Parathyroid adenoma (tissue), 2 donors: ENCODE results near the gene NR5A1.

Experiments
- H2AFZ ChIP-seq: fragments of 300-600 bp; sonication (generic); one replicate; pipeline ENCODE4 v1.7.0; 2017; ENCODE audit warnings: antibody characterized with exemption, mild to moderate bottlenecking
- H3K27ac ChIP-seq: fragments of 300-600 bp; sonication (generic); one replicate; pipeline ENCODE4 v1.7.0; 2017
- H3K27me3 ChIP-seq: fragments of 300-600 bp; sonication (generic); one replicate; pipeline ENCODE4 v1.7.0; 2017; ENCODE audit warnings: low read length; ENCODE audit not compliant: control insufficient read depth, insufficient read depth
- H3K36me3 ChIP-seq: fragments of 300-600 bp; sonication (generic); one replicate; pipeline ENCODE4 v1.7.0; 2017; ENCODE audit warnings: low read length; ENCODE audit not compliant: control insufficient read depth, insufficient read depth
- H3K4me1 ChIP-seq: fragments of 300-600 bp; sonication (generic); one replicate; pipeline ENCODE4 v1.7.0; 2017; ENCODE audit warnings: control low read depth
- H3K4me2 ChIP-seq: fragments of 300-600 bp; sonication (generic); one replicate; pipeline ENCODE4 v1.7.0; 2017; ENCODE audit warnings: low read length
- H3K4me3 ChIP-seq: fragments of 300-600 bp; sonication (generic); one replicate; pipeline ENCODE4 v1.7.0; 2017; ENCODE audit warnings: low read depth, low read length
- H3K79me2 ChIP-seq: fragments of 300-600 bp; sonication (generic); one replicate; pipeline ENCODE4 v1.7.0; 2017; ENCODE audit warnings: control low read depth
- H3K9ac ChIP-seq: fragments of 300-600 bp; sonication (generic); one replicate; pipeline ENCODE4 v1.7.0; 2017; ENCODE audit warnings: mild to moderate bottlenecking
- H3K9me3 ChIP-seq: fragments of 300-600 bp; sonication (generic); one replicate; pipeline ENCODE4 v1.7.0; 2017; ENCODE audit warnings: low read length; ENCODE audit not compliant: control insufficient read depth
- CTCF ChIP-seq: fragments of 300-600 bp; sonication (generic); IDR thresholded peaks from one replicate; pipeline ENCODE4 v1.7.0; 2017; ENCODE audit warnings: antibody characterized with exemption, mild to moderate bottlenecking
- donor health status: primary hyperparathyroidism.

NR5A1 gene

GRCh38 chr9:124510650-124511425, 3.6 kb upstream of the NR5A1 start:
- no peak for TF ChIP-seq CTCF
- Histone ChIP-seq H3K27ac (no peak overlapping the region), H3K4me2 (no peak overlapping the region), H3K9ac (no peak overlapping the region), H2AFZ (no peak overlapping the region), H3K79me2 (no peaks in the 10 kb centered on the region), H3K27me3 (no peaks in the 10 kb centered on the region), H3K4me3 (no peak overlapping the region), H3K9me3 (no peaks in the 10 kb centered on the region), H3K4me1 (no peaks in the 10 kb centered on the region), H3K36me3 (no peaks in the 10 kb centered on the region)

GRCh38 chr9:124507880-124508423, 753 bp upstream of the NR5A1 start:
- H3K36me3 ChIP-seq: no peaks in the 10 kb centered on the region
- no peaks in the 10 kb centered on the region for H3K9me3 ChIP-seq
- H2AFZ ChIP-seq: no peak overlapping the region
- no peak overlapping the region for H3K27ac ChIP-seq
- no peak overlapping the region for H3K4me3 ChIP-seq
- H3K4me1 ChIP-seq: no peaks in the 10 kb centered on the region
- H3K9ac ChIP-seq: no peak overlapping the region
- TF ChIP-seq CTCF: no peak
- no peak overlapping the region for H3K4me2 ChIP-seq
- H3K27me3 ChIP-seq: peaks cover 8% of the 10 kb centered on the region
- H3K79me2 ChIP-seq: no peaks in the 10 kb centered on the region

- H3K27me3 ChIP-seq: peaks cover 8% of the 10 kb centered on the region
- H3K79me2 ChIP-seq: no peaks in the 10 kb centered on the region
- H3K9ac ChIP-seq: no peak overlapping the region
- no peak overlapping the region for H2AFZ ChIP-seq
- TF ChIP-seq CTCF: no peak
- H3K4me2 ChIP-seq: no peak overlapping the region
- H3K36me3 ChIP-seq: no peaks in the 10 kb centered on the region
- no peaks in the 10 kb centered on the region for H3K4me1 ChIP-seq
- no peaks in the 10 kb centered on the region for H3K9me3 ChIP-seq
- H3K27ac ChIP-seq: no peak overlapping the region
- no peak overlapping the region for H3K4me3 ChIP-seq
These were observed 766 bp downstream of the NR5A1 start for GRCh38 chr9:124506433-124506832.

- Histone ChIP-seq H3K9me3 (no peaks in the 10 kb centered on the region), H3K36me3 (no peaks in the 10 kb centered on the region), H3K4me1 (no peaks in the 10 kb centered on the region), H3K4me2 (no peak overlapping the region), H3K79me2 (no peaks in the 10 kb centered on the region), H3K4me3 (no peak overlapping the region), H3K27ac (no peak overlapping the region), H3K9ac (no peak overlapping the region), H3K27me3 (peaks cover 8% of the 10 kb centered on the region), H2AFZ (no peak overlapping the region)
- no peak for TF ChIP-seq CTCF
These were observed 1.3 kb downstream of the NR5A1 start for GRCh38 chr9:124505901-124506346.
